ENCODE results near the gene TSKU. TPM values are rescaled to one million over a fixed set of nuclear protein-coding genes. Genes with fewer than 3 reads are reported as not detected.

The TSKU gene
- total and polyA plus RNA-seq, 9 of the 15 experiments (the other 6 are each of a cell fraction or from before 2014, with no cell fraction given) = 0.60 to 11.9 (median 8.4) TPM

DNA sequence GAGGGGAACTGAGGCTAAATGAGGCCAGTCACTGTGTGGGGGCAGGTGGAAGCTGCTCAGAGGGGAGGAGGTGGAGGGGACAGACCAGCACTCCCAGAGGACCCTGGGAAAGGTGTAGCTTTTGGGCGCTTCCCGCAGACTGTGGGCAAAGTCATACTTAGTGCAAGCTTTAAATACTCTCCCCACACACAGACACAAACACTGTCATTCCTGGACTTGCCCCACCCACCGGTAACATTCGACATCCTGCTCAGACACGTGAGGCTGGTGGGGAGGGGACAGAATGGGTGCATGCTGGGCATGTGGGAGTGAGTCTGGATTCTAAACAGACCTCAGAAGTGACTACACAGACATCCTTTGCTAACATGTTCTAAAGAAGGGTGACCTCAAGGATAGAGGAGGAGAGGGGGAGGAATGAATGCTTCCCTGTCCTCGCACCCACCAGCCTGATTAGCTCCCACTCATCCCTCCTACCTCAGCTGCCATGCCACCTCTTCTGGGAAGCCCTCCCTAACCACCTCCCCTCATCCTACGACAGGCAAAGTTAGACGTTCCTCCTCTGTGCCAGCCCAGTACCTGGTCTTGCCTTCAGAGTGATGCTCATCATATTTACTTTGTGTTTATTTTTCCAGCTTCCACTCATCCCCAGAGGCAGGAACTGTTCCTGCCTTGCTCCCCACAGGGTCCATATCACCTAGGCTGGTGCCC, 22.2 kb downstream of the TSKU start (continued):
- TF ChIP-seq, protein P1, sequence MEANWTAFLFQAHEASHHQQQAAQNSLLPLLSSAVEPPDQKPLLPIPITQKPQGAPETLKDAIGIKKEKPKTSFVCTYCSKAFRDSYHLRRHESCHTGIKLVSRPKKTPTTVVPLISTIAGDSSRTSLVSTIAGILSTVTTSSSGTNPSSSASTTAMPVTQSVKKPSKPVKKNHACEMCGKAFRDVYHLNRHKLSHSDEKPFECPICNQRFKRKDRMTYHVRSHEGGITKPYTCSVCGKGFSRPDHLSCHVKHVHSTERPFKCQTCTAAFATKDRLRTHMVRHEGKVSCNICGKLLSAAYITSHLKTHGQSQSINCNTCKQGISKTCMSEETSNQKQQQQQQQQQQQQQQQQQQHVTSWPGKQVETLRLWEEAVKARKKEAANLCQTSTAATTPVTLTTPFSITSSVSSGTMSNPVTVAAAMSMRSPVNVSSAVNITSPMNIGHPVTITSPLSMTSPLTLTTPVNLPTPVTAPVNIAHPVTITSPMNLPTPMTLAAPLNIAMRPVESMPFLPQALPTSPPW (CRISPR knock-in tag; IDR thresholded peaks at IDR 0.05) = peak; percentile 35; the same call in 1 of the 2 replicates
- no peak for TF ChIP-seq SRSF7 (optimal IDR thresholded peaks at IDR 0.05; ENCODE audit: low read depth, low read length)
- no peak for TF ChIP-seq NFIX (CRISPR knock-in tag; IDR thresholded peaks at IDR 0.05; ENCODE audit: low read depth)
- TF ChIP-seq, protein P2, sequence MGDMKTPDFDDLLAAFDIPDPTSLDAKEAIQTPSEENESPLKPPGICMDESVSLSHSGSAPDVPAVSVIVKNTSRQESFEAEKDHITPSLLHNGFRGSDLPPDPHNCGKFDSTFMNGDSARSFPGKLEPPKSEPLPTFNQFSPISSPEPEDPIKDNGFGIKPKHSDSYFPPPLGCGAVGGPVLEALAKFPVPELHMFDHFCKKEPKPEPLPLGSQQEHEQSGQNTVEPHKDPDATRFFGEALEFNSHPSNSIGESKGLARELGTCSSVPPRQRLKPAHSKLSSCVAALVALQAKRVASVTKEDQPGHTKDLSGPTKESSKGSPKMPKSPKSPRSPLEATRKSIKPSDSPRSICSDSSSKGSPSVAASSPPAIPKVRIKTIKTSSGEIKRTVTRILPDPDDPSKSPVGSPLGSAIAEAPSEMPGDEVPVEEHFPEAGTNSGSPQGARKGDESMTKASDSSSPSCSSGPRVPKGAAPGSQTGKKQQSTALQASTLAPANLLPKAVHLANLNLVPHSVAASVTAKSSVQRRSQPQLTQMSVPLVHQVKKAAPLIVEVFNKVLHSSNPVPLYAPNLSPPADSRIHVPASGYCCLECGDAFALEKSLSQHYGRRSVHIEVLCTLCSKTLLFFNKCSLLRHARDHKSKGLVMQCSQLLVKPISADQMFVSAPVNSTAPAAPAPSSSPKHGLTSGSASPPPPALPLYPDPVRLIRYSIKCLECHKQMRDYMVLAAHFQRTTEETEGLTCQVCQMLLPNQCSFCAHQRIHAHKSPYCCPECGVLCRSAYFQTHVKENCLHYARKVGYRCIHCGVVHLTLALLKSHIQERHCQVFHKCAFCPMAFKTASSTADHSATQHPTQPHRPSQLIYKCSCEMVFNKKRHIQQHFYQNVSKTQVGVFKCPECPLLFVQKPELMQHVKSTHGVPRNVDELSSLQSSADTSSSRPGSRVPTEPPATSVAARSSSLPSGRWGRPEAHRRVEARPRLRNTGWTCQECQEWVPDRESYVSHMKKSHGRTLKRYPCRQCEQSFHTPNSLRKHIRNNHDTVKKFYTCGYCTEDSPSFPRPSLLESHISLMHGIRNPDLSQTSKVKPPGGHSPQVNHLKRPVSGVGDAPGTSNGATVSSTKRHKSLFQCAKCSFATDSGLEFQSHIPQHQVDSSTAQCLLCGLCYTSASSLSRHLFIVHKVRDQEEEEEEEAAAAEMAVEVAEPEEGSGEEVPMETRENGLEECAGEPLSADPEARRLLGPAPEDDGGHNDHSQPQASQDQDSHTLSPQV (IDR thresholded peaks at IDR 0.05) = peak; percentile 50; the same call in 1 of the 2 replicates
- no peak for TF ChIP-seq DPF2 (IDR thresholded peaks at IDR 0.05)
- TF ChIP-seq RNF2 (IDR thresholded peaks at IDR 0.05) = no peak
- TF ChIP-seq CEBPG (CRISPR knock-in tag; IDR thresholded peaks at IDR 0.05) = no peak
- no peak for TF ChIP-seq CEBPG (tag; conservative IDR thresholded peaks at IDR 0.05 in 1 of 2, IDR thresholded peaks at IDR 0.05 in 1 of 2)
- TF ChIP-seq ZZZ3 (IDR thresholded peaks at IDR 0.05) = no peak
- TF ChIP-seq RFX5 (IDR thresholded peaks at IDR 0.05; ENCODE audit: low read depth, low read length) = no peak
- TF ChIP-seq, protein P3, sequence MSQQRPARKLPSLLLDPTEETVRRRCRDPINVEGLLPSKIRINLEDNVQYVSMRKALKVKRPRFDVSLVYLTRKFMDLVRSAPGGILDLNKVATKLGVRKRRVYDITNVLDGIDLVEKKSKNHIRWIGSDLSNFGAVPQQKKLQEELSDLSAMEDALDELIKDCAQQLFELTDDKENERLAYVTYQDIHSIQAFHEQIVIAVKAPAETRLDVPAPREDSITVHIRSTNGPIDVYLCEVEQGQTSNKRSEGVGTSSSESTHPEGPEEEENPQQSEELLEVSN (IDR thresholded peaks at IDR 0.05; ENCODE audit: borderline replicate concordance in 1 of 2, extremely low read depth in 1 of 2, insufficient read depth in 1 of 2, insufficient read length in 1 of 2, low read depth in 1 of 2, low read length in 1 of 2, poor library complexity in 1 of 2, severe bottlenecking in 1 of 2) = peak; percentile 54 to 55
- TF ChIP-seq, protein P4, sequence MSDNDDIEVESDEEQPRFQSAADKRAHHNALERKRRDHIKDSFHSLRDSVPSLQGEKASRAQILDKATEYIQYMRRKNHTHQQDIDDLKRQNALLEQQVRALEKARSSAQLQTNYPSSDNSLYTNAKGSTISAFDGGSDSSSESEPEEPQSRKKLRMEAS (CRISPR knock-in tag; IDR thresholded peaks at IDR 0.05) = peak; percentile 71
- TF ChIP-seq, protein P5, sequence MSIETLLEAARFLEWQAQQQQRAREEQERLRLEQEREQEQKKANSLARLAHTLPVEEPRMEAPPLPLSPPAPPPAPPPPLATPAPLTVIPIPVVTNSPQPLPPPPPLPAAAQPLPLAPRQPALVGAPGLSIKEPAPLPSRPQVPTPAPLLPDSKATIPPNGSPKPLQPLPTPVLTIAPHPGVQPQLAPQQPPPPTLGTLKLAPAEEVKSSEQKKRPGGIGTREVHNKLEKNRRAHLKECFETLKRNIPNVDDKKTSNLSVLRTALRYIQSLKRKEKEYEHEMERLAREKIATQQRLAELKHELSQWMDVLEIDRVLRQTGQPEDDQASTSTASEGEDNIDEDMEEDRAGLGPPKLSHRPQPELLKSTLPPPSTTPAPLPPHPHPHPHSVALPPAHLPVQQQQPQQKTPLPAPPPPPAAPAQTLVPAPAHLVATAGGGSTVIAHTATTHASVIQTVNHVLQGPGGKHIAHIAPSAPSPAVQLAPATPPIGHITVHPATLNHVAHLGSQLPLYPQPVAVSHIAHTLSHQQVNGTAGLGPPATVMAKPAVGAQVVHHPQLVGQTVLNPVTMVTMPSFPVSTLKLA (conservative IDR thresholded peaks at IDR 0.05) = peak in 1 of 2 experiments; percentile 43; a peak in 1 of 4 replicates
- TF ChIP-seq, protein P6, sequence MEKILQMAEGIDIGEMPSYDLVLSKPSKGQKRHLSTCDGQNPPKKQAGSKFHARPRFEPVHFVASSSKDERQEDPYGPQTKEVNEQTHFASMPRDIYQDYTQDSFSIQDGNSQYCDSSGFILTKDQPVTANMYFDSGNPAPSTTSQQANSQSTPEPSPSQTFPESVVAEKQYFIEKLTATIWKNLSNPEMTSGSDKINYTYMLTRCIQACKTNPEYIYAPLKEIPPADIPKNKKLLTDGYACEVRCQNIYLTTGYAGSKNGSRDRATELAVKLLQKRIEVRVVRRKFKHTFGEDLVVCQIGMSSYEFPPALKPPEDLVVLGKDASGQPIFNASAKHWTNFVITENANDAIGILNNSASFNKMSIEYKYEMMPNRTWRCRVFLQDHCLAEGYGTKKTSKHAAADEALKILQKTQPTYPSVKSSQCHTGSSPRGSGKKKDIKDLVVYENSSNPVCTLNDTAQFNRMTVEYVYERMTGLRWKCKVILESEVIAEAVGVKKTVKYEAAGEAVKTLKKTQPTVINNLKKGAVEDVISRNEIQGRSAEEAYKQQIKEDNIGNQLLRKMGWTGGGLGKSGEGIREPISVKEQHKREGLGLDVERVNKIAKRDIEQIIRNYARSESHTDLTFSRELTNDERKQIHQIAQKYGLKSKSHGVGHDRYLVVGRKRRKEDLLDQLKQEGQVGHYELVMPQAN (IDR thresholded peaks at IDR 0.05; ENCODE audit: borderline replicate concordance) = no peak
- TF ChIP-seq L3MBTL2 (IDR thresholded peaks at IDR 0.05) = peak; percentile 67; the same call in 1 of the 2 replicates
- peak; percentile 80 for TF ChIP-seq BHLHE40 (IDR thresholded peaks at IDR 0.05; ENCODE audit: low read length)

Measured in K562 (cell line).